Lower lobe of right lung (tissue), 2 donors: ENCODE results near the gene CANT1. TPM values are rescaled to one million over a fixed set of nuclear protein-coding genes. Genes with fewer than 3 reads are reported as not detected.

ENCODE experiments used
- ATAC-seq, 2 donors: fragments of 200-7000 bp; cut with Tn5 transposase; one replicate each; pipeline ENCODE4 v1.9.1; 2020 to 2022; ENCODE audit warnings: mild to moderate bottlenecking in 2 of 2, moderate library complexity in 2 of 2
- DNase-seq: peaks from one replicate; pipeline ENCODE4 v3.0.0-alpha.2; 2020
- H3K27ac ChIP-seq: fragments of 200-600 bp; one replicate; pipeline ENCODE4 v1.8.0; 2022
- H3K27me3 ChIP-seq: fragments of 200-600 bp; one replicate; pipeline ENCODE4 v1.8.0; 2022; ENCODE audit warnings: low read depth
- H3K36me3 ChIP-seq: fragments of 200-600 bp; one replicate; pipeline ENCODE4 v1.8.0; 2022; ENCODE audit warnings: mild to moderate bottlenecking
- H3K4me1 ChIP-seq: fragments of 200-600 bp; one replicate; pipeline ENCODE4 v1.8.0; 2022
- H3K4me3 ChIP-seq: fragments of 200-600 bp; one replicate; pipeline ENCODE4 v1.8.0; 2022; ENCODE audit warnings: mild to moderate bottlenecking
- H3K9me3 ChIP-seq: fragments of 200-600 bp; one replicate; pipeline ENCODE4 v1.8.0; 2022
- intact Hi-C: fragments of 100-400 bp; cut with DNase I; formaldehyde crosslinking; loops from one replicate; pipeline ENCODE4 v1.11.0; 2022
- total RNA-seq: library from RNA; stranded (reverse); fragmentation: NEBNext Ultra II Directional; extraction: Animal tissue kit (Norgen Biotek cat#: 25700); gene quantifications from one replicate; pipeline ENCODE4 v1.2.1, GENCODE V29; 2021
- TF ChIP-seq, protein P1 (sequence below): fragments of 200-600 bp; IDR thresholded peaks from one replicate; pipeline ENCODE4 v1.8.0; 2022; ENCODE audit warnings: antibody characterized with exemption, mild to moderate bottlenecking
- donor health status: DM: no; HTN: yes; CAD: no; lungs with severe emphysema.

Gene CANT1
- total RNA-seq, 1 donor from 2014 or later: 54.4 TPM

DNA sequence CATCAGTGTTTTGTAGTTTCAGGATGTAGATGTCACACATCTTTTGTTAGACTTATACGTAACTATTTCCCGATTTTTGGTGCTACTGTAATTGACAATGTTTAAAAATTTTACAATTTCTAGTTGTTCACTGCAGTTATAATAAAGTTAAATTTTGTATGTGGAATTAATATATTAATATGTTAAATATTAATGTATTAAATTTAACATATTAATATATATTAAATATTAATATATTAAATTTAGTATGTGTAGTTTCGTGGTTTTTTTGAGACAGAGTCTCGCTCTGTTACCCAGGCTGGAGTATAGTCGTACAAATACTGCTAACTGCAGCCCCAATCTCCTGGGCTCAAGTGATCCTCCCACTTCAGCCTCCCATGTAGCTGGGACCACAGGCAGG is 24.2 kb downstream of the CANT1 start:
- no peak for ATAC-seq
- TF ChIP-seq, protein P1, sequence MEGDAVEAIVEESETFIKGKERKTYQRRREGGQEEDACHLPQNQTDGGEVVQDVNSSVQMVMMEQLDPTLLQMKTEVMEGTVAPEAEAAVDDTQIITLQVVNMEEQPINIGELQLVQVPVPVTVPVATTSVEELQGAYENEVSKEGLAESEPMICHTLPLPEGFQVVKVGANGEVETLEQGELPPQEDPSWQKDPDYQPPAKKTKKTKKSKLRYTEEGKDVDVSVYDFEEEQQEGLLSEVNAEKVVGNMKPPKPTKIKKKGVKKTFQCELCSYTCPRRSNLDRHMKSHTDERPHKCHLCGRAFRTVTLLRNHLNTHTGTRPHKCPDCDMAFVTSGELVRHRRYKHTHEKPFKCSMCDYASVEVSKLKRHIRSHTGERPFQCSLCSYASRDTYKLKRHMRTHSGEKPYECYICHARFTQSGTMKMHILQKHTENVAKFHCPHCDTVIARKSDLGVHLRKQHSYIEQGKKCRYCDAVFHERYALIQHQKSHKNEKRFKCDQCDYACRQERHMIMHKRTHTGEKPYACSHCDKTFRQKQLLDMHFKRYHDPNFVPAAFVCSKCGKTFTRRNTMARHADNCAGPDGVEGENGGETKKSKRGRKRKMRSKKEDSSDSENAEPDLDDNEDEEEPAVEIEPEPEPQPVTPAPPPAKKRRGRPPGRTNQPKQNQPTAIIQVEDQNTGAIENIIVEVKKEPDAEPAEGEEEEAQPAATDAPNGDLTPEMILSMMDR: no peak
- Histone ChIP-seq H3K27ac (no peak overlapping the region), H3K27me3 (no peaks in the 10 kb centered on the region), H3K36me3 (peaks cover 6% of the 10 kb centered on the region), H3K9me3 (no peaks in the 10 kb centered on the region), H3K4me3 (no peak overlapping the region), H3K4me1 (peaks cover 27% of the 10 kb centered on the region)
- intact Hi-C loops: no loop called here
- DNase-seq: no peak

DNA sequence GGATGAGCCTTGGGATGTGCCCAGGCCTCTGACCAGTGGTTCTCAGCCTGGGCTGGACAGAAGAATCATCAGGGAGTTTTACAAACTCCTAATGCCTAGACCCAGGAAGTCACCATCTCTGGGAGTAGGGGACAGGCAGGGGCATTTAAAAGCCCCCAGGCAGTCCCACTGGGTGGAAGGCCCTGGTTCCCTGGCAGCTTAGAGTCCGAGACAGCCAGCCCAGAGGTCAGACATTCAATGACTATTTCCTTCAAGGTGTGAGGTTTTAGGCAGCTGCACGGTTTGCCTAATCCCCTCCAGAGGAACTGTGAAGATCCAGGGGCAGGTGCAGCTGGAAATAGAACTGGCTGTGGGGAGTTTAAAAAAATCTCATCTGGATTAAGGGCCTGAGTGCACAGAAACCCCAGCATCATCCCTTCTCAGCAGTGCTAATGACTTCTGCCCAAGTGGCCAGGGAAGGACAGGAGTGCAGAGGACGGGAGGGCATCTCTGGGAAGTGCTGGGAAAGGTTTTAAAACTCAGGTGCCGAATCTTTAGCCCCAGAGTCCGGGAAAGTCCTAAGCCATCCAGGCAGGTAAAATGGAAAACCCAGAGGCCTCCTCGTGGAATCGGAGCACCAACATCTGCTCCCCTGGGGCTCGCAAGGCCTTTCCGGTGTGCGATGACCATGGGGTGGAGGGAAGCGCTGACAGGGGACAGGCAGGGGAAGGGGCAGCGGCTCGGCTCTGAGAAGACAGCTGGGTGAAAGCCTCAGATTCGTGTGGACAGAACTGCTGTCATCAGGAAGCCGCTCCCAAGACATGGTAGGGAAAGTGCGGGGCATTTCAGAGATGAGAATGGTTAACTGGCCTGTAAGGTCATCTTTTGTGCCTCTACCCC is 28.3 kb downstream of the CANT1 start:
- H3K4me3 ChIP-seq: no peak overlapping the region
- no peak for ATAC-seq
- TF ChIP-seq, protein P1: no peak
- intact Hi-C loops: no loop called here
- peaks cover 43% of the 10 kb centered on the region for H3K4me1 ChIP-seq
- no peaks in the 10 kb centered on the region for H3K36me3 ChIP-seq
- DNase-seq: no peak
- H3K9me3 ChIP-seq: no peaks in the 10 kb centered on the region
- H3K27me3 ChIP-seq: no peaks in the 10 kb centered on the region
- H3K27ac ChIP-seq: no peak overlapping the region

DNA sequence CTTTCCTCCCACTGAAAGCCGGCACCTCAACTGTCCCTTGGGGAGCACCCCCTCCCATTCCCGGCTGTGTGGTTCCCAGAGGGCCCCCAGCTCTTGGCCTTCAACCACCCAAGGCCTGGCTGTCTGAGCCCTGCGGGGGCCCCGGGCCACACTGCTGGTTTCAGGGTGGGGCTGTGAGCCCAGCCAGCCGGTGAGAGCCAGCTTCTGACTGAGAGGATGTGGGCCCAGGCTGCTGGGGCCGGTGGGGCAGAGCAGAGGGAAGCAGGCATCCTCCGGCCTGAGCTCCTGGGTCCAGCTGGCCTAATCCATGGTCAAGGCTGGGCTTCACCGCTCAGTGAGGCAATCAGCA is 29.0 kb downstream of the CANT1 start:
- ATAC-seq (no peak), DNase-seq (no peak)
- Histone ChIP-seq H3K27ac (peak overlapping the region; percentile 79), H3K4me3 (no peak overlapping the region), H3K27me3 (no peaks in the 10 kb centered on the region), H3K9me3 (no peaks in the 10 kb centered on the region), H3K4me1 (peaks cover 46% of the 10 kb centered on the region), H3K36me3 (no peaks in the 10 kb centered on the region)
- TF ChIP-seq, protein P1: no peak
- intact Hi-C loops: no loop called here

DNA sequence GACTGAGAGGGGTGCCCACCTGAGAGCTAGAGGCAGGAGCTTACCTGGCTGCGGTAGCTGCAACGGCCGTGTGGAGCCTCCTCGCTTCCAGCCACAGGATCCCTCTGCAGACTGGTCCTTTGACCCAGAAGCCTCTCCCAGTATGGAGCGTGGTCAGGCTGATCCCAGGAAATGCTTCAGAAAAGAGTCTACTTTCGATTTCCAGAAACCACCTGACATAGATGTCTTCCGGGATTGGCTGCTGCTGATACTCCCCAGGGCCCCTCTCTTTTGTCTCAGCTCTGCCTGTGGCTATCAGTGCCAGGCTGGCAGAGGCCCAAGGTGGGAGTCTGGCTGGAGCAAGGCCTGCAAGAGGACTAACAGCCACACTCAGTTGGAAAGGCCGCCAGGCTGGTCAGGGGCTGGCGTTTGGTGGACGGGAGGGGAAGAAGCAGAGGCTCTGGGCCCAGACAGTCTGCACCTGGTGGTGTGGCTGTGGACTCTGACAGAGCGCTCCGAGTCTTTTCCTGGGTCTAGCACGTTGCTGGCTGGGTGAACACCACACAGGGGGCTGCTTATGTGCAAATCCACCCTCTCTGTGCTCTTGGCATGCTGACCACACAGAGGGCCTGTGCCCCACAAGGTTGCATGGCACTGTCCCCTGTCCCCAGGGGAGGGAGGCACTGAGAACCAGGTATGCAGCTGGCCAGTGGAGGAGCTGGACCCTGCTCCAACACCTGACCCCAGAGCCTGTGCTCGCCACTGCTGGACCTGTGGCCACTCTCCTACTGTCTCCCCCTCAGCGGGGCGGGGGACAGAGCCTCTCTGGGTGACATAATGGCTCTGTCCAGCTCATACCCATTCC is 29.6 kb downstream of the CANT1 start, which contains the start of gene LGALS3BP:
LGALS3BP (minus strand) TSS at position 144 of the 844 bp plus-strand sequence. CDS start 2,732 bp downstream, outside the sequence.
- intact Hi-C loops: no loop called here

More for the DNA sequence above, 29.6 kb downstream of the CANT1 start, which contains the start of gene LGALS3BP:
- H3K4me1 ChIP-seq: peaks cover 52% of the 10 kb centered on the region
- H3K27me3 ChIP-seq: no peaks in the 10 kb centered on the region
- H3K27ac ChIP-seq: peak within 1 kb of the TSS; percentile 79
- ATAC-seq: peak; percentile 84 to 91
- TF ChIP-seq, protein P1: no peak
- H3K4me3 ChIP-seq: peak within 1 kb of the TSS; percentile 63
- no peaks in the 10 kb centered on the region for H3K36me3 ChIP-seq
- no peaks in the 10 kb centered on the region for H3K9me3 ChIP-seq
- peak; percentile 81 for DNase-seq
